Activated naive CD8-positive, alpha-beta T cell (primary cell): Measurements from ENCODE around the gene SLC35B2.

ENCODE experiments used
- H3K27ac Mint-ChIP-seq: one replicate; pipeline ENCODE4 v1.8.0; 2021; ENCODE audit warnings: mixed read lengths
- H3K27me3 Mint-ChIP-seq: one replicate; pipeline ENCODE4 v1.8.0; 2021; ENCODE audit warnings: mixed read lengths
- H3K36me3 Mint-ChIP-seq: one replicate; pipeline ENCODE4 v1.8.0; 2021; ENCODE audit warnings: mixed read lengths
- H3K4me1 Mint-ChIP-seq: one replicate; pipeline ENCODE4 v1.8.0; 2021; ENCODE audit warnings: low read depth, mixed read lengths
- H3K4me3 Mint-ChIP-seq: one replicate; pipeline ENCODE4 v1.8.0; 2021; ENCODE audit warnings: mild to moderate bottlenecking, mixed read lengths
- H3K9me3 Mint-ChIP-seq: one replicate; pipeline ENCODE4 v1.8.0; 2021; ENCODE audit warnings: low read depth, mixed read lengths

The SLC35B2 gene

GRCh38 chr6:44275749-44276648 lies 18.7 kb upstream of the SLC35B2 start:
- peaks cover 9% of the 10 kb centered on the region for H3K4me1 Mint-ChIP-seq
- H3K4me3 Mint-ChIP-seq: no peak overlapping the region
- peaks cover 34% of the 10 kb centered on the region for H3K27me3 Mint-ChIP-seq
- H3K36me3 Mint-ChIP-seq: no peaks in the 10 kb centered on the region
- no peak overlapping the region for H3K27ac Mint-ChIP-seq
- no peaks in the 10 kb centered on the region for H3K9me3 Mint-ChIP-seq

- Mint-ChIP-seq H3K4me1 (peaks cover 9% of the 10 kb centered on the region), H3K36me3 (no peaks in the 10 kb centered on the region), H3K4me3 (no peak overlapping the region), H3K27ac (no peak overlapping the region), H3K27me3 (peaks cover 34% of the 10 kb centered on the region), H3K9me3 (no peaks in the 10 kb centered on the region)
Measured at GRCh38 chr6:44275271-44275748, 18.0 kb upstream of the SLC35B2 start.

- Mint-ChIP-seq H3K4me1 (peaks cover 19% of the 10 kb centered on the region), H3K27ac (no peak overlapping the region), H3K27me3 (peaks cover 34% of the 10 kb centered on the region), H3K4me3 (no peak overlapping the region), H3K9me3 (no peaks in the 10 kb centered on the region), H3K36me3 (no peaks in the 10 kb centered on the region)
Measured at GRCh38 chr6:44273617-44274016, 16.3 kb upstream of the SLC35B2 start.

GRCh38 chr6:44272999-44273566 lies 15.8 kb upstream of the SLC35B2 start:
- Mint-ChIP-seq H3K27ac (no peak overlapping the region), H3K27me3 (peaks cover 34% of the 10 kb centered on the region), H3K36me3 (no peaks in the 10 kb centered on the region), H3K4me1 (peaks cover 19% of the 10 kb centered on the region), H3K9me3 (no peaks in the 10 kb centered on the region), H3K4me3 (no peak overlapping the region)

- no peaks in the 10 kb centered on the region for H3K9me3 Mint-ChIP-seq
- no peak overlapping the region for H3K27ac Mint-ChIP-seq
- no peaks in the 10 kb centered on the region for H3K36me3 Mint-ChIP-seq
- H3K4me1 Mint-ChIP-seq: peaks cover 24% of the 10 kb centered on the region
- H3K27me3 Mint-ChIP-seq: peaks cover 29% of the 10 kb centered on the region
- peak overlapping the region; percentile 8 for H3K4me3 Mint-ChIP-seq
Measured at GRCh38 chr6:44272529-44272928, 15.2 kb upstream of the SLC35B2 start.

GRCh38 chr6:44271914-44272313 lies 14.6 kb upstream of the SLC35B2 start:
- H3K36me3 Mint-ChIP-seq: no peaks in the 10 kb centered on the region
- peak overlapping the region; percentile 16 for H3K27ac Mint-ChIP-seq
- H3K4me3 Mint-ChIP-seq: peak overlapping the region; percentile 70
- H3K9me3 Mint-ChIP-seq: no peaks in the 10 kb centered on the region
- peaks cover 25% of the 10 kb centered on the region for H3K27me3 Mint-ChIP-seq
- peaks cover 22% of the 10 kb centered on the region for H3K4me1 Mint-ChIP-seq

- Mint-ChIP-seq H3K4me1 (peaks cover 24% of the 10 kb centered on the region), H3K4me3 (peak overlapping the region; percentile 70), H3K9me3 (no peaks in the 10 kb centered on the region), H3K27ac (no peak overlapping the region), H3K27me3 (peaks cover 22% of the 10 kb centered on the region), H3K36me3 (no peaks in the 10 kb centered on the region)
Measured at GRCh38 chr6:44271406-44271723, 14.0 kb upstream of the SLC35B2 start.

- Mint-ChIP-seq H3K36me3 (no peaks in the 10 kb centered on the region), H3K4me3 (peak overlapping the region; percentile 70), H3K9me3 (no peaks in the 10 kb centered on the region), H3K27ac (no peak overlapping the region), H3K4me1 (peaks cover 30% of the 10 kb centered on the region), H3K27me3 (peaks cover 22% of the 10 kb centered on the region)
Measured at GRCh38 chr6:44270526-44271405, 13.4 kb upstream of the SLC35B2 start.

GRCh38 chr6:44269921-44270525 lies 12.7 kb upstream of the SLC35B2 start, which contains the start of gene TMEM151B:
Gene TMEM151B, plus strand, starts transcription at chr6:44270450. Its CDS starts 293 bp downstream, at chr6:44270743.
- Mint-ChIP-seq H3K4me3 (peak within 1 kb of the TSS; percentile 74), H3K9me3 (no peaks in the 10 kb centered on the region), H3K27ac (peak within 1 kb of the TSS; percentile 11), H3K36me3 (no peaks in the 10 kb centered on the region), H3K27me3 (peaks cover 22% of the 10 kb centered on the region), H3K4me1 (peaks cover 30% of the 10 kb centered on the region)

- no peaks in the 10 kb centered on the region for H3K36me3 Mint-ChIP-seq
- H3K4me1 Mint-ChIP-seq: peaks cover 27% of the 10 kb centered on the region
- no peaks in the 10 kb centered on the region for H3K9me3 Mint-ChIP-seq
- H3K27ac Mint-ChIP-seq: peak overlapping the region; percentile 11
- peak overlapping the region; percentile 74 for H3K4me3 Mint-ChIP-seq
- H3K27me3 Mint-ChIP-seq: peaks cover 19% of the 10 kb centered on the region
Measured at GRCh38 chr6:44269178-44269920, 12.0 kb upstream of the SLC35B2 start.

- Mint-ChIP-seq H3K27ac (no peak overlapping the region), H3K9me3 (no peaks in the 10 kb centered on the region), H3K36me3 (no peaks in the 10 kb centered on the region), H3K4me1 (peaks cover 32% of the 10 kb centered on the region), H3K4me3 (no peak overlapping the region), H3K27me3 (peaks cover 11% of the 10 kb centered on the region)
Measured at GRCh38 chr6:44268095-44268628, 10.8 kb upstream of the SLC35B2 start.

GRCh38 chr6:44267252-44267651 lies 9.9 kb upstream of the SLC35B2 start:
- Mint-ChIP-seq H3K4me3 (no peak overlapping the region), H3K27ac (no peak overlapping the region), H3K4me1 (peaks cover 41% of the 10 kb centered on the region)

GRCh38 chr6:44266347-44266746 lies 9.0 kb upstream of the SLC35B2 start:
- Mint-ChIP-seq H3K27ac (peak overlapping the region; percentile 58), H3K9me3 (no peaks in the 10 kb centered on the region), H3K4me1 (peaks cover 39% of the 10 kb centered on the region)

More at GRCh38 chr6:44267252-44267651, 9.9 kb upstream of the SLC35B2 start:
- no peaks in the 10 kb centered on the region for H3K36me3 Mint-ChIP-seq
- peaks cover 4% of the 10 kb centered on the region for H3K27me3 Mint-ChIP-seq
- no peaks in the 10 kb centered on the region for H3K9me3 Mint-ChIP-seq

More at GRCh38 chr6:44266347-44266746, 9.0 kb upstream of the SLC35B2 start:
- Mint-ChIP-seq H3K36me3 (no peaks in the 10 kb centered on the region), H3K4me3 (peak overlapping the region; percentile 63), H3K27me3 (peaks cover 1% of the 10 kb centered on the region)
